ENCODE measurements around the gene PDIK1L. TPM values are rescaled to one million over a fixed set of nuclear protein-coding genes. Genes with fewer than 3 reads are reported as not detected.

The PDIK1L gene
- total and polyA plus RNA-seq, 9 of the 15 experiments (the other 6 are each of a cell fraction or from before 2014, with no cell fraction given), result 12.8 to 30.2 (median 21.5) TPM

GRCh38 chr1:26161415-26162219 is 50.0 kb downstream of the PDIK1L start (continued):
- TF ChIP-seq SNRNP70 (optimal IDR thresholded peaks at IDR 0.05; ENCODE audit: low read depth, low read length), result no peak
- TF ChIP-seq ESRRA (IDR thresholded peaks at IDR 0.05; ENCODE audit: borderline replicate concordance, low read depth), result peak; percentile 7; the same call in 1 of the 2 replicates
- TF ChIP-seq CREB3L1 (IDR thresholded peaks at IDR 0.05; ENCODE audit: borderline replicate concordance, low read depth), result peak; percentile 73; the same call in 1 of the 2 replicates
- TF ChIP-seq E2F3 (CRISPR knock-in tag; IDR thresholded peaks at IDR 0.05), result peak; percentile 86
- no peak for TF ChIP-seq ZNF436 (CRISPR knock-in tag; IDR thresholded peaks at IDR 0.05)
- peak; percentile 64; the same call in 1 of the 2 replicates for TF ChIP-seq NR2C2 (CRISPR knock-in tag; IDR thresholded peaks at IDR 0.05)
- TF ChIP-seq NR2C2 (tag; IDR thresholded peaks at IDR 0.05), result peak; percentile 79
- no peak for TF ChIP-seq ZNF280A (IDR thresholded peaks at IDR 0.05; ENCODE audit: low read depth, partially characterized antibody)
- TF ChIP-seq HMG20B (CRISPR knock-in tag; IDR thresholded peaks at IDR 0.05), result no peak
- 0 out of 2 replicates have a peak, but pooled peaks have one; percentile 51 for TF ChIP-seq ZNF79 (CRISPR knock-in tag; IDR thresholded peaks at IDR 0.05; ENCODE audit: low read depth)
- TF ChIP-seq HNRNPUL1 (IDR thresholded peaks at IDR 0.05; ENCODE audit: low read length), result no peak
- TF ChIP-seq ZBTB2 (IDR thresholded peaks at IDR 0.05), result no peak
- TF ChIP-seq SRSF9 (IDR thresholded peaks at IDR 0.05; ENCODE audit: borderline replicate concordance, low read depth, low read length), result no peak
- TF ChIP-seq ZMIZ1 (IDR thresholded peaks at IDR 0.05; ENCODE audit: low read depth in 2 of 2, low read length in 2 of 2), result no peak
- no peak for TF ChIP-seq ADNP (tag; IDR thresholded peaks at IDR 0.05)
- TF ChIP-seq CXXC5 (CRISPR knock-in tag; IDR thresholded peaks at IDR 0.05), result peak; percentile 95
- no peak for TF ChIP-seq U2AF2 (optimal IDR thresholded peaks at IDR 0.05; ENCODE audit: low read depth, low read length)
- no peak for TF ChIP-seq ZNF280B (CRISPR knock-in tag; IDR thresholded peaks at IDR 0.05)
